Islet of Langerhans (tissue), 1 donor: Measurements from ENCODE around the gene PEMT.

Source experiments
- FAIRE-seq: peaks from one replicate; lab custom pipeline; 2011; peaks lifted over from hg19 to GRCh38; lab: Jason Lieb, UNC

Gene PEMT

DNA sequence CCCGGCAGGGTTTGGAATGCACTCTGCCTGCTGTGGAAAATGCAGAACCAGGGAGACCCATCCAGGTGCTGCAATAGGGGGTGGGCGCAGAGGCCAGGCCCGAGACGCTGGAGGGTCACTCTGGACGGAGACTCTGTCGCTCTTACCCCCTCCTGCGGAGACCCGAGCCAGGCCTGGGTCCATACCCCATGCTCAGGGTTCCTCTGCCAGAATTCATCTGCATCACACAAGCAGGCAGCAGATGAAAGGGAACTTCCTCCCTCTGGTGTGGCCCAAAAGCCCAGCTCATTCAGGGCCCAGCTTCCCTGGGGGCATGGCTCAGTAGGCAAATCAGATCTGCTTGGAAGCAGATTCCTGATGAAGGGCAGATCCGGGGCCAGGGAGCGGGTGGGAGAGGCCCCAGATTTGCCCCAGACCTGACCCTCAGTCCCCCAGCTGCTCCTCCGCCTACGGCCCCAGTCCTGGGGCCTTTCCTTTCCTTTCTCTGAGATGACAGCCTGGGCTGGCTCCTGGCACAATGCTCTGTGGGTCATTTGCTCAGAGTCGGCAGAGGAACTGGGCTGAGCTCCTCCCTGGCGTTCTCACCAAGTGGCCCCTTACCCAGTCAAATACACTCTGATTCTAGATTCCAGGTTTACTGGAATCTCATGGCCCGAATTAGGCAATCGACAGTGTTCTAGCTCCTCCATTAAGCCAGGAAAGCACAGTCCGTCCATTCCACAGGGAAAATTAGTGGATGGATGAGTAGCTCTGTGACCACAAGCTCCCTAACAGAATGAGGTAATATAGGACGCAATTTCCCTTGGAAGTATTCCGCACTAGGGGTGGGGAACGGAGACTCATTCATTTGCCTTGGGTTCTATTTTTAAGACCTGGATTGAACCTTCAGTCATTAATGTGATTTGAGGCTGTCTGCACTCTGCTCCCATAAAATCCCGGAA lies 76.2 kb downstream of the PEMT start:
- peak; percentile 13 for FAIRE-seq

GRCh38 chr17:17514361-17514992 lies 77.0 kb downstream of the PEMT start:
- no peak for FAIRE-seq

DNA sequence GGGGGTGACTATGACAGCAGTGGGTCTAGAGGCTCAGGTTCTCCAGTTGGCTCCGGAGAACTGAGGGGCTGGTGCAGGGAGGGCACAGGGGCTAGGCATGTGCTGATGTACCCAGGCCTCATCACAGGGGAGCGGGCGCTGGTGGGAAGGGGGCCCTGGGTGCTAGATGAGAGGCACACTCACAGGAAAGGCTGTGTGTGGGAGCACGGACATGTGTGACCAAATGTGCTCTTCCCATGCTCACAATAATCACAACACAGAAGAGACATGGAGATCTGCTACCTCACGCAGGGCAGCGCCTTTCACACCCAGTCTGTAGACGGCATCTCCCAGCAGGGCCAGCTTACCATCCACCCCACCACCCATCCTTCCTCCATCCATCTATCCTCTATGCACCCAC lies 77.9 kb downstream of the PEMT start:
- no peak for FAIRE-seq

DNA sequence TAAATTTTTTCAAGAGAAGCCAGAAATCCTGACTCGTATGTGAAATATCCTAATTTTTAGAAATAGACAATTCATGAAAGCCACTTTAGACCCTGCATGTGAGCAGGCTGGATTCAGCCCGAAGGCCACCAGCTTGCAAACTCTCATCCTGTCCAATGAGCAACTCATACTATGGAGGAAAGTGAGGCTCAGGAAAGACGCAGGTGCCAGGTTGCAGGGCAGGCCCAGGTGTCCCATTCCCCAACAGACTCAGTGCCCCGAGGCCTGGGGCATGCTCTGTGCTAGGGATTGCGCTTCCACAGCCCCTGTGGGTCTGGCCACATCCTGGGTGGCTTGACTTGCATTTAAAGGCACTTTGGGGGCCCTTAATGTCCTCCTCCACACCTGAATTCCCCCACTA lies 78.6 kb downstream of the PEMT start:
- FAIRE-seq: no peak

DNA sequence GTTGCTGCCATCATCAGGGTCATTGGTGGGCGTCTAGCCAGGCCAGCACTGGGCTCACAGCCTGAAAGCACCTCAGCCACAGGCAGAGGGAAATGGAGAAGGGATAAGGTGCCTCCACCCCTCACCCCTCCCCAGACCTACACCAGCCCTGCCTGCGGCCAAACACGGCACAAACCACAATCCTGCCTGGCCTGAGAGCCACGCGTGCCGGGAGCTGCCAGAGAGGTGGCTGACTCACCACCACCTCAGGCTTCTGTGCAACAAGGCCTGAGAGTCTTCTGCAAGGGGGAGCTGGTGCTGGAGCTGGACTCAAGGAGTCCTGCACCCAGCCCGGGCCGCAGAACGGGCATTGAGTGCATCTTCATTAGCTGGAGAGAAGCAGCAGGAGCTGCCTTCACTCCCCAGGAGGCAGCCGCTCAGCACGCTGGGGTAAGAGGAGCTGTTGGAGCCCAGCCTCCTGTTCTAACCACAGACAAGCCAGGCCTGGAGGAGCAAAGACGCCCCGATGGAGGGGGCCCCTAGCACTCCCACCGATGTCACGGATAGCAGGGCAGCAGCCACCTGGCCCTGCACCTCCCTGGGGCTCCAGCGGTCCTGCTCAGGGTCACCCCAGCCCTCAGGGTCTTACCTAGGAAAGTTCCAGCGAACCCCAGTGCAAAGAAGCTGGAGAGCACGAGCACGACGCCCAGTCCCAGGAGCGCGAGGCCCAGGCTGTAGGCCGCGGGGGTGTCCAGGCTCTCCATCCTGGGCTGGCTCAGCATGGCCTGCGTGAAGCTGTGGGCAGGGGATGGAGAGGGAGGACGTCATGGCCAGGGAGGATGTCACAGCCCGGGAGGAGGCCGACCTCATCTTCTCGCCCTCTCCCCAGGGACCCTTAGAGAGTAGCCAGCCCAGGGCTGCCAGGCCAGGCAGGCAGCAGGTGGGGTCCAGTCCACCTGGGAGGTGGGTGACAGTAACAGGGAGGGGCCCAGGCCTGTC lies 79.3 kb downstream of the PEMT start:
- FAIRE-seq: no peak

DNA sequence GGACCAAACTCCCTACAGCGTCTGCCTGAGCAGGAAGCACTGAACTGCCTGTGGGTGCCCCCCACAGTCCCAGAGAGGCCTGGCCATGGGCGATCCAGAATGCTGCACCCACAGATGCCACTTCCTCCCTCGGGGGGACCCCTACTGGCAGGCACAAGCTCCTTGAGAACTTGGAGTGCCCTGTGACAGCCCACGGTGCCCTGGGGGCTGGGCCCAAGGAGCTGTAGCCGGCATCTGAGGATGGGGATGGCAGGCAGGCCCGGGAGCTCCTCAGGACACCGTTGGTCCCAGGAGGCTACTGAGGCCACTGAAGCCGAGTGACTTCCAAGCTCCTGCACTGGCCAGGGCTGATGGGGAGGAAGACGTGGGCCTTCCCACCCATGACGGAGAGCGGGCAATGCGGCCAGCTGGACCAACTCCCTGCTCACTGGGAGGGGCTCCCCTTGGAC lies 80.2 kb downstream of the PEMT start:
- FAIRE-seq: no peak

DNA sequence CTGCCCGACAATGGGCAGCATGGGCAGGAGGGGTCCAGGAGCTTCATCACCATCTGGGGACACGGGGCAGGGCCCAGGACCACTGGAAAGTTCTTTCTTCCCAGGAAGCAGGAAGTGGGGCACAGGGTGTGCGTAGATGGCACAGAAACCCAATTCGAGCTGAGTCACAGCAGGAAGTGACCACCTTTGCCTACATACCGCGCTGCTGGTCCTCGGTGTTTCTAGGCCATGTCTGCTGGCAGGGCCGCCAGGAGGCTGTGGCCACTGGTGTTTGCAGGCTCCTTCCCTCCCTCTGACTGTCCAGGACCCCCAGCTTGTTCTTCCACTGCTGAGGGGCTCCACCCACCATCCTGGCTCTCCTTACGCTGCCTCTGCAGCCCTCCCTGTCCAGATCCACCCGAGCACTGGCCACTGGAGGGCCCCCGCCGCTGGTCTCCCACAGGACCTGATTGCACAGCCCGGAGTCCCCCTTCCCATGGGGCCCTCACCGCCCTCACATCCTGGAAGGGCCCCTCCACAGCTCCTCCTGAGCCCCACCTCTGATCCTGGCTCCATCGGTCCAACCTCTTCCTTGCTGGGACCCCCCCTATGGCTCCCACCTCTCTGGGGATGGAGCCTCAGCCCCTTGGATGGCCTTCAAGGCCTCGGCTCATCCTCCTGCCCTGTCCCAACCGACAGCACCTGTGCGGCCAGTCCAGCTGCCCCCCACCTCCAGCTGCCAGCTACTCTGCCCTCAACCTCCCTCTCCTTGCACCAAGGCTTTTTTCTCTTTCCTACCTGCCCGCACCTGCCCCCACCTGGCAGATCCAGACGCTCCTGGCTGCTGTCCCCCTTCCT lies 80.8 kb downstream of the PEMT start:
- FAIRE-seq: no peak

DNA sequence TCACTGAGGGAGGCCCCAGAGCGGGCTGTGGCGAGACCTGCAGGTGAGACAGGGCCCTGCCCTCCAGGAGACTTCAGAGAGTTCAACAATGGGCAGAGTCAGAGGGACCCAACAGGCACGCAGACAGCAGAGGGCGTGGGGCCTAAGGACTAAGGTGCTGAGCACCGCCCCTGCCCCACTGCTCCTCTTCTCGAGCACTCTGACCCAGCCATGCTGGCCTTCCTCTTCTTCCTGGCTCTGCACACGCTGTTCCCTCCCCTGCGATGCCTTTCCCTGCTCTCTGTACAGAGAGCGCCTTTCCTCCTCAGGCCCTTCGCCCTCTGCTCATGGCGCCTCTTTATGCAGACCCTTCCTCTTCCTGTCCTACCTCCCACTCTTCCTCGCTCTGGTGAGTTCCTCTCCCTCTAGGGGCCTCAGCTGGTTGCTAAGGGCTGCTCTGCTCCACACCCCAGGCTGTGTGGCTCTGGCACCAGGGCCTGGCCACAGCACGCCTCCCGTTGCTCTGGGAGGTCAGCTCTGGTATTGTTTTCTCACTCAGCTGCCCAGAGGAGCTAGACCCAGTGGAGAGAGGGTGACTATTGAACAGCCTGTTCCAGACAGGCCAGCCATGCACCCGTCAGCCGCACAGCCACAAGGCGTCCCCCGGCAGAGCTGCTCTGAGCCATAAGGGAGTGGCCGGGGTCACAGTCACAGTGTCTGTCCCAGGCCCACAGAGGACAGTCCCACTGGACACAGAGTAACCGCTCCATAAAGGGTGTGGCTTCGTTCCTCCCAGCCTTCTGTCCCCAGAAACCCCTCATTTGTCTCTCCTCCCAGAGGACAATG lies 81.7 kb downstream of the PEMT start:
- FAIRE-seq: no peak

- FAIRE-seq: no peak
Measured at GRCh38 chr17:17508646-17509591, 82.6 kb downstream of the PEMT start.

- FAIRE-seq: no peak
Measured at GRCh38 chr17:17508019-17508535, 83.4 kb downstream of the PEMT start.

- no peak for FAIRE-seq
Measured at GRCh38 chr17:17507465-17508011, 84.0 kb downstream of the PEMT start.

GRCh38 chr17:17506893-17507464 lies 84.5 kb downstream of the PEMT start:
- FAIRE-seq: peak; percentile 86

DNA sequence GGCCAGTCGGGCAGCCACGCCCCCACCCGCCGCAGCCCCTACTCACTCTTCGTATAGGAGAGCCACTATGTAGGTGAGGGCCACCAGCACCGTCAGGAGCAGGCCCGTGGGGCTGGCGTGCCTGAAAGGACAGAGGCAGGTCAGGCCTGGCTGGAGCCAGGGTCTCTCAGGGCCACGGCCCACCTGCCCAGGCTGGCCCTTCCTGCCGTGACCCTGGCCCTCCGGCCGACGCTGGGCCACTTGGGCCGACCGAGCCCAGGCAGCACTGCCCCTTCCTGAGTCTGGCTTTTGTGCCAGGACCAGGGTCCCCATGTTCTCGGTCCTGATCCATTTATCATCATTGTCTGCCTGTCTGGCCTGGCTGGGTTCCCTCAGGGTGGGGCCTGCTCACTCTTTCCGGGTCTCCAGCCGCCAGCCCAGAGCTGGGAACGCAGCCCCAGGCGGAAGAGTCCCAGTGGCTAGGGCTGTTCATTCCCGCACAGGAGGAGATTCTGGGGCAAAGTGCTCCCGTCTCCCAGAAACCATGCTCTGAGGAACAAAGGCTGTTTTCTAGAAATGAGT lies 85.2 kb downstream of the PEMT start:
- FAIRE-seq: no peak

DNA sequence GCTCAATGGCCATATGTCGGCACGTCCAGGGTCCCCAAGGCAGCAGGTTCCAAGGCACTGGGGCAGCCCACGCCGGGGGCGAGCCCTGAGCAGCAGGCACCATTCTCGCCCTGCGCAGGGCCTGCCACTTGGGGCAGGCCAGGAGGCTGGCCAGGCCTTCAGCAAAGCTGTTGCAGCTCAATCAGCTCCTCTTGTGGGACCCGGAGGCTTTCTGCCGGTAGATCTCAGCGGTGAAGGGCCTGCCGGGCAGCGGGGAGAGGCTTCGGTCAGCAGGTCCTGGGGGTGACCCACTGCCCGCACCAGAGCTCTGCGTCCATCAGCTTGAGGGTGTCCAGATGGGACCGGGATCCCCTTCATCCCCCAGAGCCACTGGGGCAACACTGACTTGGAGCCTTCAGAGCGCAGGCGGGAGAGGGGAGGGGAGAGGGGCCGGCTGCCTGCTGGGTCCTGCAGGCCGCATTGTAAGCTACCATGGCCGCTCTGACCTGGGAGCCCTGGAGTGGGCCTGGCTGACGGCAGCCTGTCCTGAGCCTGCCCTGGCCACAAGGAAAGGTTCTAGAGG lies 85.8 kb downstream of the PEMT start:
- no peak for FAIRE-seq

- no peak for FAIRE-seq
Measured at GRCh38 chr17:17505151-17505550, 86.4 kb downstream of the PEMT start.

GRCh38 chr17:17504341-17505140 lies 87.0 kb downstream of the PEMT start:
- no peak for FAIRE-seq

DNA sequence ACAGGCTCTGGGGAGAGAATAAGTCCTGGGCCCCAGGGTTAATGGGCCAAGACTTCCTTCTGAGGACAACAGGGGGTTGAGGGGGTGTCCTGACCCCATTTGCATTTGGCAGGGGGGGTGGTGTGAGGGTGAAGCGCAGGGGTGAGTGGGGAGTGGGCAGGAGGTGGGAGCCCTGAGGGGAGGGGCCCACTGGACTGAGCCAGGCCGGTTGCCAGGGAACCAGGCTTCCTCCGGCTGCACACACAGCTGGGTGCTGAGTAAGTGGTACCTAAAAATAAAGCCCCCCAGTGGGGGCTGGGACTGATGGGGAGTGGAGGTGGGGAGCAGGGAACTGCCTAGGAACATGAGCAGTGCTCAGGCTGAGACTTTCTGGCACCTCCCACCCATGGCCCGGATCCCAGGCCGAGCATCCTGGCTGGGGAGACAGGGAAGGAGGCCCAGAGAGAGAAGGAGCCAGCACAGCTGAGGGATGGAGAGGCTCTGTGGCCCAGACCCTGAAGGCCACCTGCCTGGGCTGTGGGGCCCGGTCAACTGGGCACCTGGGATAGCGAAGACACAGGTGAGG lies 87.9 kb downstream of the PEMT start:
- FAIRE-seq: no peak
